MV-4-11 (cell line): Measurements from ENCODE around the gene ITGA5.
A peak's percentile ranks its signal among the peaks of the same experiment; 100 is the strongest.
"Not testable (repeated sequence)": the region's sequence is repeated elsewhere in the genome, so short reads cannot be mapped to it uniquely, and the experiment has no call there.

ENCODE experiments used
- DNase-seq: peaks from one replicate; lab custom pipeline; 2025; lab: John Stamatoyannopoulos, UW

Gene ITGA5

GRCh38 chr12:54371328-54372112 is 47.5 kb downstream of the ITGA5 start:
- no peak for DNase-seq

GRCh38 chr12:54370171-54370730 is 48.8 kb downstream of the ITGA5 start:
- peak; percentile 44 for DNase-seq

GRCh38 chr12:54369597-54370131 is 49.4 kb downstream of the ITGA5 start:
- no peak for DNase-seq

GRCh38 chr12:54368709-54369596 is 50.1 kb downstream of the ITGA5 start:
- peak; percentile 81 for DNase-seq

GRCh38 chr12:54368025-54368708 is 50.9 kb downstream of the ITGA5 start:
- peak; percentile 21 for DNase-seq

GRCh38 chr12:54364413-54364812 is 54.7 kb downstream of the ITGA5 start, which contains the start of gene GPR84:
TSS of gene GPR84 (minus strand) at chr12:54364486. CDS start at chr12:54363851, 635 bp downstream.
- DNase-seq = peak; percentile 92

- peak; percentile 7 for DNase-seq
These were observed 55.4 kb downstream of the ITGA5 start for GRCh38 chr12:54363618-54364017.

GRCh38 chr12:54363047-54363446 is 56.0 kb downstream of the ITGA5 start:
- no peak for DNase-seq

- DNase-seq = peak; percentile 43
These were observed 58.2 kb downstream of the ITGA5 start for GRCh38 chr12:54360717-54361456.

GRCh38 chr12:54359762-54360351 is 59.2 kb downstream of the ITGA5 start:
- no peak for DNase-seq

GRCh38 chr12:54358945-54359761 is 59.9 kb downstream of the ITGA5 start:
- DNase-seq = peak; percentile 98

GRCh38 chr12:54358191-54358944 is 60.7 kb downstream of the ITGA5 start:
- no peak for DNase-seq

GRCh38 chr12:54357506-54358190 is 61.4 kb downstream of the ITGA5 start:
- no peak for DNase-seq

GRCh38 chr12:54356951-54357356 is 62.1 kb downstream of the ITGA5 start:
- DNase-seq = no peak

GRCh38 chr12:54356228-54356627 is 62.8 kb downstream of the ITGA5 start:
- no peak for DNase-seq

- no peak for DNase-seq
These were observed 63.8 kb downstream of the ITGA5 start for GRCh38 chr12:54355104-54355815.

- DNase-seq = not testable (repeated sequence)
These were observed 64.8 kb downstream of the ITGA5 start for GRCh38 chr12:54354271-54354670.
